Skeletal muscle tissue (tissue), 4 donors: ENCODE results near the gene PHKB. TPM values are rescaled to one million over a fixed set of nuclear protein-coding genes. Genes with fewer than 3 reads are reported as not detected.

Experiments used
- H3K27ac ChIP-seq: one replicate; pipeline ENCODE4 v1.7.0; 2013; ENCODE audit warnings: mild to moderate bottlenecking, low read depth, low read length, inconsistent platforms
- H3K27me3 ChIP-seq, 3 donors: one replicate each; pipeline ENCODE4 v1.7.0; 2013; ENCODE audit warnings: low read length in 3 of 3; ENCODE audit not compliant: control insufficient read depth in 3 of 3, insufficient read depth in 3 of 3
- H3K36me3 ChIP-seq, 3 donors: one replicate each; pipeline ENCODE4 v1.7.0; 2013; ENCODE audit warnings: low read length in 3 of 3; ENCODE audit not compliant: control insufficient read depth in 3 of 3, insufficient read depth in 3 of 3
- H3K4me1 ChIP-seq, 3 donors: one replicate each; pipeline ENCODE4 v1.7.0; 2013; ENCODE audit warnings: low read length in 3 of 3, mild to moderate bottlenecking in 3 of 3; ENCODE audit not compliant: control insufficient read depth in 3 of 3, insufficient read depth in 3 of 3
- H3K4me3 ChIP-seq, 3 donors: one replicate each; pipeline ENCODE4 v1.7.0; 2013; ENCODE audit warnings: low read length in 3 of 3
- H3K9ac ChIP-seq, 3 donors: one replicate each; pipeline ENCODE4 v1.7.0; 2013; ENCODE audit warnings: low read length in 3 of 3, mild to moderate bottlenecking in 3 of 3, moderate library complexity in 2 of 3, low read depth in 1 of 3
- H3K9me3 ChIP-seq, 3 donors: one replicate each; pipeline ENCODE4 v1.7.0; 2013; ENCODE audit warnings: low read length in 3 of 3; ENCODE audit not compliant: control insufficient read depth in 3 of 3
- total RNA-seq: library from RNA; depleted of rRNA; stranded (reverse); fragments of >200 nt; gene quantifications from one replicate; pipeline ENCODE4 v1.2.3, GENCODE V29; 2014
- donor health status: Osteomylitis.

Gene PHKB
- total RNA-seq, 1 donor from 2014 or later: 68.9 TPM

- Histone ChIP-seq H3K36me3 (peaks cover 2 to 17% (median 14%) of the 10 kb centered on the region in 3 donors), H3K9ac (no peak overlapping the region), H3K27ac (no peak overlapping the region), H3K27me3 (no peaks in the 10 kb centered on the region), H3K4me3 (peak overlapping the region in 1 of 3 donors; percentile 19), H3K9me3 (no peaks in the 10 kb centered on the region), H3K4me1 (peaks cover 0 to 7% (median 3%) of the 10 kb centered on the region in 3 donors)
These were observed 183.0 kb downstream of the PHKB start for GRCh38 chr16:47644166-47644565.

GRCh38 chr16:47644661-47645060, 183.5 kb downstream of the PHKB start:
- H3K27me3 ChIP-seq: no peaks in the 10 kb centered on the region
- peaks cover 3 to 19% (median 14%) of the 10 kb centered on the region in 3 donors for H3K36me3 ChIP-seq
- H3K27ac ChIP-seq: no peak overlapping the region
- peaks cover 0 to 7% (median 3%) of the 10 kb centered on the region in 3 donors for H3K4me1 ChIP-seq
- H3K9ac ChIP-seq: no peak overlapping the region
- H3K9me3 ChIP-seq: no peaks in the 10 kb centered on the region
- H3K4me3 ChIP-seq: no peak overlapping the region

- Histone ChIP-seq H3K9me3 (no peaks in the 10 kb centered on the region), H3K9ac (no peak overlapping the region), H3K4me3 (no peak overlapping the region), H3K27ac (no peak overlapping the region), H3K36me3 (peaks cover 9 to 28% (median 18%) of the 10 kb centered on the region in 3 donors), H3K27me3 (no peaks in the 10 kb centered on the region), H3K4me1 (peaks cover 0 to 7% (median 3%) of the 10 kb centered on the region in 3 donors)
These were observed 185.8 kb downstream of the PHKB start for GRCh38 chr16:47646914-47647313.

GRCh38 chr16:47657032-47657431, 195.9 kb downstream of the PHKB start:
- Histone ChIP-seq H3K36me3 (peaks cover 20 to 45% (median 39%) of the 10 kb centered on the region in 3 donors), H3K27me3 (no peaks in the 10 kb centered on the region), H3K9me3 (no peaks in the 10 kb centered on the region)

GRCh38 chr16:47657977-47658376, 196.8 kb downstream of the PHKB start:
- Histone ChIP-seq H3K4me1 (no peaks in the 10 kb centered on the region), H3K27ac (no peak overlapping the region), H3K27me3 (no peaks in the 10 kb centered on the region), H3K9ac (no peak overlapping the region), H3K36me3 (peaks cover 15 to 42% (median 35%) of the 10 kb centered on the region in 3 donors), H3K9me3 (no peaks in the 10 kb centered on the region), H3K4me3 (no peak overlapping the region)

More at GRCh38 chr16:47657032-47657431, 195.9 kb downstream of the PHKB start:
- H3K4me3 ChIP-seq: no peak overlapping the region
- H3K4me1 ChIP-seq: no peaks in the 10 kb centered on the region
- no peak overlapping the region for H3K27ac ChIP-seq
- no peak overlapping the region for H3K9ac ChIP-seq

GRCh38 chr16:47660540-47660939, 199.4 kb downstream of the PHKB start:
- no peak overlapping the region for H3K27ac ChIP-seq
- H3K4me1 ChIP-seq: no peaks in the 10 kb centered on the region
- no peaks in the 10 kb centered on the region for H3K27me3 ChIP-seq
- H3K36me3 ChIP-seq: peaks cover 18 to 38% (median 35%) of the 10 kb centered on the region in 3 donors
- H3K9ac ChIP-seq: no peak overlapping the region
- H3K9me3 ChIP-seq: no peaks in the 10 kb centered on the region
- H3K4me3 ChIP-seq: no peak overlapping the region

- H3K27me3 ChIP-seq: no peaks in the 10 kb centered on the region
- H3K9me3 ChIP-seq: no peaks in the 10 kb centered on the region
- H3K27ac ChIP-seq: no peak overlapping the region
- no peaks in the 10 kb centered on the region for H3K4me1 ChIP-seq
- H3K9ac ChIP-seq: no peak overlapping the region
- no peak overlapping the region for H3K4me3 ChIP-seq
- H3K36me3 ChIP-seq: peaks cover 23 to 45% (median 41%) of the 10 kb centered on the region in 3 donors
These were observed 203.7 kb downstream of the PHKB start for GRCh38 chr16:47664653-47665325.

GRCh38 chr16:47666434-47666833, 205.3 kb downstream of the PHKB start:
- Histone ChIP-seq H3K9ac (no peak overlapping the region), H3K27me3 (no peaks in the 10 kb centered on the region), H3K4me1 (no peaks in the 10 kb centered on the region), H3K27ac (no peak overlapping the region), H3K36me3 (peaks cover 20 to 37% (median 30%) of the 10 kb centered on the region in 3 donors), H3K9me3 (no peaks in the 10 kb centered on the region), H3K4me3 (no peak overlapping the region)

- Histone ChIP-seq H3K9me3 (no peaks in the 10 kb centered on the region), H3K36me3 (peaks cover 16 to 32% (median 24%) of the 10 kb centered on the region in 3 donors), H3K4me1 (no peaks in the 10 kb centered on the region), H3K9ac (no peak overlapping the region), H3K27ac (no peak overlapping the region), H3K4me3 (no peak overlapping the region), H3K27me3 (no peaks in the 10 kb centered on the region)
These were observed 206.8 kb downstream of the PHKB start for GRCh38 chr16:47667956-47668355.

- Histone ChIP-seq H3K4me3 (no peak overlapping the region), H3K27ac (no peak overlapping the region), H3K27me3 (no peaks in the 10 kb centered on the region), H3K9ac (no peak overlapping the region), H3K4me1 (no peaks in the 10 kb centered on the region), H3K9me3 (no peaks in the 10 kb centered on the region), H3K36me3 (peaks cover 16 to 43% (median 41%) of the 10 kb centered on the region in 3 donors)
These were observed 211.3 kb downstream of the PHKB start for GRCh38 chr16:47672475-47672874.
